Loucy (cell line): Measurements from ENCODE around the gene SUPT4H1.

Experiments used
- CTCF ChIP-seq: fragments of 200-600 bp; sonication (generic); conservative IDR thresholded peaks from 2 replicates; pipeline ENCODE4 v1.5.1; 2014; ENCODE audit warnings: mild to moderate bottlenecking, antibody characterized with exemption, low read length
- EZH2phosphoT487 ChIP-seq: fragments of 200-600 bp; IDR thresholded peaks from 2 replicates; pipeline ENCODE4 v1.6.1; 2018; ENCODE audit warnings: antibody characterized with exemption, mild to moderate bottlenecking, moderate library complexity, borderline replicate concordance

GRCh38 chr17:58303971-58304749 lies 47.8 kb downstream of the SUPT4H1 start:
- TF ChIP-seq CTCF, result peak; percentile 91
- no peak for TF ChIP-seq EZH2phosphoT487
